OCI-LY3 (cell line): ENCODE results near the gene COL5A3.
A peak's percentile ranks its signal among the peaks of the same experiment; 100 is the strongest.

Experiments used
- H2AFZ ChIP-seq: fragments of 200-600, 300-600 bp; shearing (Covaris generic); 2 replicates; pipeline ENCODE4 v1.6.0; 2014; ENCODE audit warnings: antibody characterized with exemption, low read depth, low read length
- H3K27ac ChIP-seq: fragments of 200-600, 300-600 bp; sonication (generic); 2 replicates; pipeline ENCODE4 v1.5.1; 2014; ENCODE audit warnings: mild to moderate bottlenecking, low read length, moderate library complexity, mixed read lengths
- H3K27me3 ChIP-seq: fragments of 200-600, 300-600 bp; sonication (generic); 2 replicates; pipeline ENCODE4 v1.6.1; 2014; ENCODE audit warnings: low read depth, low read length, mixed read lengths
- H3K36me3 ChIP-seq: fragments of 200-600, 300-600 bp; sonication (generic); replicated peaks from 2 replicates; pipeline ENCODE3; 2014; ENCODE audit warnings: low read depth, low read length, mixed read lengths
- H3K4me1 ChIP-seq: fragments of 300-600, 200-600 bp; sonication (generic); 2 replicates; pipeline ENCODE4 v1.6.1; 2014; ENCODE audit warnings: low read length, mixed read lengths
- H3K4me2 ChIP-seq: fragments of 200-600, 300-600 bp; sonication (generic); 2 replicates; pipeline ENCODE4 v1.6.1; 2014; ENCODE audit warnings: low read length, mixed read lengths
- H3K4me3 ChIP-seq: fragments of 300-600, 200-600 bp; sonication (generic); 2 replicates; pipeline ENCODE4 v1.5.1; 2014; ENCODE audit warnings: antibody characterized with exemption, mild to moderate bottlenecking, low read length, moderate library complexity
- H3K79me2 ChIP-seq: fragments of 300-600, 200-600 bp; shearing (Covaris generic); 2 replicates; pipeline ENCODE4 v1.6.1; 2014; ENCODE audit warnings: mild to moderate bottlenecking, low read length, mixed read lengths
- H3K9ac ChIP-seq: fragments of 300-600, 200-600 bp; shearing (Covaris generic); 2 replicates; pipeline ENCODE4 v1.6.0; 2014; ENCODE audit warnings: mild to moderate bottlenecking, low read length, moderate library complexity
- H3K9me3 ChIP-seq: fragments of 200-600, 300-600 bp; shearing (Covaris generic); 2 replicates; pipeline ENCODE4 v1.6.1; 2014; ENCODE audit warnings: low read length, mixed read lengths; ENCODE audit not compliant: insufficient read depth
- H4K20me1 ChIP-seq: fragments of 200-600, 300-600 bp; sonication (generic); 2 replicates; pipeline ENCODE4 v1.6.1; 2016; ENCODE audit warnings: low read length, mixed read lengths; ENCODE audit not compliant: insufficient read depth
- EZH2phosphoT487 ChIP-seq: fragments of 200-600 bp; shearing (Covaris generic); IDR thresholded peaks from 2 replicates; pipeline ENCODE4 v1.6.1; 2018; ENCODE audit warnings: antibody characterized with exemption, mixed run types, low read depth
- TF ChIP-seq, protein P1 (sequence below): fragments of 200-600, 300-600 bp; sonication (generic); IDR thresholded peaks from 2 replicates; pipeline ENCODE4 v1.5.1; 2014; ENCODE audit warnings: antibody characterized with exemption, low read length, low read depth

The COL5A3 gene

DNA sequence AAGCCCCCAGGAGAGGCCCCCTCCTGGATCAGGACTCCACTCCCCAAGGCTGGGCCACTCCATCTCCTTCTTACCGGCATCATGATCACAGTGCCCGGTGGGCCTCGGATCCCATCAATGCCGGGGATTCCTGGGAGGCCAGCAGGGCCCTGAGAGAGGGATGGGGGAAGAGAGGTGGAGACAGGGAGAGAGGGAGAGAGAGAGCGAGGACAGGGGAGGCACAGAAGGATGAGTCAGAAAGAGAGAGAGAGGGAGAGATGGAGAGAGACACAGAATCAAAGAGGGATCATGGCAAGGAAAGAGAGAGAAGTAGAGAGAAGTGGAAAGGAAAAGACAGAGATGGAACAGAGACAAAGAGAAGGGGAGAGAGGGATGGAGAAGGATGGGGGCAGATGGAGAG lies 13.8 kb downstream of the COL5A3 start:
- TF ChIP-seq, protein P1, sequence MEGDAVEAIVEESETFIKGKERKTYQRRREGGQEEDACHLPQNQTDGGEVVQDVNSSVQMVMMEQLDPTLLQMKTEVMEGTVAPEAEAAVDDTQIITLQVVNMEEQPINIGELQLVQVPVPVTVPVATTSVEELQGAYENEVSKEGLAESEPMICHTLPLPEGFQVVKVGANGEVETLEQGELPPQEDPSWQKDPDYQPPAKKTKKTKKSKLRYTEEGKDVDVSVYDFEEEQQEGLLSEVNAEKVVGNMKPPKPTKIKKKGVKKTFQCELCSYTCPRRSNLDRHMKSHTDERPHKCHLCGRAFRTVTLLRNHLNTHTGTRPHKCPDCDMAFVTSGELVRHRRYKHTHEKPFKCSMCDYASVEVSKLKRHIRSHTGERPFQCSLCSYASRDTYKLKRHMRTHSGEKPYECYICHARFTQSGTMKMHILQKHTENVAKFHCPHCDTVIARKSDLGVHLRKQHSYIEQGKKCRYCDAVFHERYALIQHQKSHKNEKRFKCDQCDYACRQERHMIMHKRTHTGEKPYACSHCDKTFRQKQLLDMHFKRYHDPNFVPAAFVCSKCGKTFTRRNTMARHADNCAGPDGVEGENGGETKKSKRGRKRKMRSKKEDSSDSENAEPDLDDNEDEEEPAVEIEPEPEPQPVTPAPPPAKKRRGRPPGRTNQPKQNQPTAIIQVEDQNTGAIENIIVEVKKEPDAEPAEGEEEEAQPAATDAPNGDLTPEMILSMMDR, result no peak
- no peak for TF ChIP-seq EZH2phosphoT487
- H3K9me3 ChIP-seq, result no peaks in the 10 kb centered on the region
- no peak overlapping the region for H2AFZ ChIP-seq
- no peaks in the 10 kb centered on the region for H4K20me1 ChIP-seq
- H3K27me3 ChIP-seq, result peaks cover 12% of the 10 kb centered on the region; the same call in 1 of the 2 replicates
- peaks cover 18% of the 10 kb centered on the region for H3K4me1 ChIP-seq
- H3K9ac ChIP-seq, result no peak overlapping the region
- H3K36me3 ChIP-seq, result no peaks in the 10 kb centered on the region
- H3K27ac ChIP-seq, result no peak overlapping the region
- H3K4me3 ChIP-seq, result no peak overlapping the region
- H3K79me2 ChIP-seq, result no peaks in the 10 kb centered on the region
- no peak overlapping the region for H3K4me2 ChIP-seq

DNA sequence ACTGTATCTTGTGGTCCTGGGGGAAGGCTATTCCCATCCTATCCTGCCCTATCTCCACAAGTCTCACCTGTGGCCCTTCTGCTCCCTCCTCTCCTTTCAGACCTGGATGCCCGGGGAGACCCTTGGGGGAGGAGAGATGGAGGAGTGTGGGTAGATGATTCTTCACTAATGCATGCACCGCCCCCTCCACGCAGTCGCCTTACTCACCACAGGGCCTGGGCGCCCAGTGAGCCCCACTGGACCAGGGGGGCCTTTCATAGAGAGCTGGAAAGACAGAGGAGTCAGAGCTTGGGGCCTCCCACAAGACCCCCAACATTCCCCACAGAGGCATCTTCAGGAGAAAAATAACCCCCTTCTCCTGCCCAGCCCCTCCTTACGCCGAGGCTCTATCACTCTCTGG lies 14.3 kb downstream of the COL5A3 start:
- no peak overlapping the region for H3K4me2 ChIP-seq
- H4K20me1 ChIP-seq, result no peaks in the 10 kb centered on the region
- H3K4me3 ChIP-seq, result no peak overlapping the region
- no peak overlapping the region for H3K27ac ChIP-seq
- H3K9ac ChIP-seq, result no peak overlapping the region
- H2AFZ ChIP-seq, result no peak overlapping the region
- H3K36me3 ChIP-seq, result no peaks in the 10 kb centered on the region
- peaks cover 19% of the 10 kb centered on the region for H3K4me1 ChIP-seq
- TF ChIP-seq, protein P1, result no peak
- TF ChIP-seq EZH2phosphoT487, result no peak
- H3K9me3 ChIP-seq, result no peaks in the 10 kb centered on the region
- H3K79me2 ChIP-seq, result no peaks in the 10 kb centered on the region
- peaks cover 12% of the 10 kb centered on the region; the same call in 1 of the 2 replicates for H3K27me3 ChIP-seq

DNA sequence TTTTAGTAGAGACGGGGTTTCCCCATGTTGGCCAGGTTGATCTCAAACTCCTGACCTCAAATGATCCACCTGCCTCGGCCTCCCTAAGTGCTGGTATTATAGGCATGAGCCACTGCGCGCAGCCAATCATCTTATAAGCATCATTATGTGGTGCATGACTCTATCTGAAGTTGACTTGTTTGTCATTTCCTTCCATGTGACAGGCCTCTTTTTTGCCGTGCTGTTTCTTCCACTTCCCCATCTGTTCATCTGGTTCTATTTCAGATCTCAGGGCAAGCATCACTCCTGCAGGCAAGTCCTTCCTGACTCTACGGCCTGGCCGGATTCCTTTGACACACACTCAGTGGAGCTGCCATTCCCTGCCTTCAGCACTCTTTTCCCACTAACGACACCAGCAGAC lies 15.2 kb downstream of the COL5A3 start:
- no peak for TF ChIP-seq EZH2phosphoT487
- TF ChIP-seq, protein P1, result no peak
- Histone ChIP-seq H3K4me1 (peaks cover 19% of the 10 kb centered on the region), H3K27ac (no peak overlapping the region), H3K4me3 (no peak overlapping the region), H3K9me3 (no peaks in the 10 kb centered on the region), H3K36me3 (no peaks in the 10 kb centered on the region), H3K27me3 (peaks cover 12% of the 10 kb centered on the region; the same call in 1 of the 2 replicates), H3K79me2 (no peaks in the 10 kb centered on the region), H4K20me1 (no peaks in the 10 kb centered on the region), H3K9ac (no peak overlapping the region), H2AFZ (no peak overlapping the region), H3K4me2 (peak overlapping the region; percentile 31)

DNA sequence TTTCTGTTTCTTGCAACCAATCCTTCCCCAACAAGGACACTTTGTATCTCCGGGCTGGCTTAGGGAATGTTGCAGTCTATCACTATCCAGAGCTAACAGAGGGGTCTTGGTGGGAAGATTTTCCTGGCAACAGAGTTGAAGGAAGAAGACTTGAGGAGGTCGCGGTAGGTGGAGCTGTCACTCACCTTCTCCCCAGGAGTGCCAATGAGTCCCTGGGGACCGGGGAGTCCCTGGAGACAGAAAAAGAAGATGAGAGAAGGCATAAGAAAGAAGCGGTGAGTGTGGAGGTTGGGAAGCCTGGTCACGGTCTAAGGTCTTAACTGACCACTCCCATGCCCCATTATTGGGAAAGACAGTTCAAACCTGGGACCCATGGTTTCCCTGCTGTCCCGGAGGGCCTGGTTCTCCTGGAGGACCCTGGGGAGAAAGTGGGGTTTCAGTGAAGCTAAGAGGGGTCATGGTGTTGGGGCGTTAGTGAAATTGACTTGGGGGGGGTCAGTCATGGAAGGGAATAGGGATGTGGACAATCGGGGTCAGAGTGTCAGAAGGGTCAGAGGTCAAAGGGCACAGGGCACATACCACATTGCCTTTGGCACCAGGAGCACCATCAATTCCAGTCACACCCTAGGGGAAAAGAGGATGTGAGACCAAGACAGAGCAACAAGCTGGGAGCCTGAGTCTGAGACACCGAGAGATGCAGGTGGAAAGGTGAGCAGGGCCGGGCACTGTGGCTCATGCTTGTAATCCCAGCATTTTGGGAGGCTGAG lies 18.7 kb downstream of the COL5A3 start:
- H3K4me2 ChIP-seq, result no peak overlapping the region
- H3K27me3 ChIP-seq, result peaks cover 11% of the 10 kb centered on the region
- H3K9ac ChIP-seq, result no peak overlapping the region
- no peaks in the 10 kb centered on the region for H3K36me3 ChIP-seq
- no peak overlapping the region for H3K27ac ChIP-seq
- no peaks in the 10 kb centered on the region for H3K79me2 ChIP-seq
- H3K4me3 ChIP-seq, result no peak overlapping the region
- no peaks in the 10 kb centered on the region for H4K20me1 ChIP-seq
- H3K4me1 ChIP-seq, result peaks cover 19% of the 10 kb centered on the region
- H3K9me3 ChIP-seq, result no peaks in the 10 kb centered on the region
- no peak overlapping the region for H2AFZ ChIP-seq
- no peak for TF ChIP-seq EZH2phosphoT487
- TF ChIP-seq, protein P1, result no peak
